ENCODE data around the gene MTMR6. TPM values are rescaled to one million over a fixed set of nuclear protein-coding genes. Genes with fewer than 3 reads are reported as not detected.

Gene MTMR6
- total RNA-seq, 2 experiments from 2014 or later: 6.4 to 17.3 TPM

GRCh38 chr13:25266706-25267105 lies 20.6 kb downstream of the MTMR6 start:
- no peaks in the 10 kb centered on the region for H4K20me1 ChIP-seq (ENCODE audit: insufficient read depth, low read length)
- H3K79me2 ChIP-seq (ENCODE audit: insufficient read depth, low read depth, low read length): no peaks in the 10 kb centered on the region
- no peaks in the 10 kb centered on the region for H3K4me1 ChIP-seq (ENCODE audit: insufficient read depth, low read length, poor library complexity, severe bottlenecking)
- DNase-seq (ENCODE audit: low spot score): no peak
- ChIA-PET POLR2A (interaction anchor here (0.7 kb wide), 1 partner anchor 14 kb away, joined by 3 read pairs; no protein-coding TSS in a partner anchor), CTCF (ENCODE audit: unreplicated experiment) (no interaction called here)
- no peaks in the 10 kb centered on the region for H3K9me3 ChIP-seq (ENCODE audit: low read length)
- H2AFZ ChIP-seq (ENCODE audit: low read length): no peak overlapping the region
- H3K9me2 ChIP-seq (ENCODE audit: insufficient read depth, low read length): no peaks in the 10 kb centered on the region
- intact Hi-C loops (cut with micrococcal nuclease; ENCODE audit: unreplicated experiment): no loop called here
- TF ChIP-seq CTCF (conservative IDR thresholded peaks at IDR 0.05; ENCODE audit: low read length) (no peak), EZH2phosphoT487 (IDR thresholded peaks at IDR 0.05; ENCODE audit: borderline replicate concordance, low read depth, low read length) (no peak)
- no peak overlapping the region for H3K4me3 ChIP-seq (ENCODE audit: low read depth, low read length, poor library complexity, severe bottlenecking)
- no peak overlapping the region for H3K27ac ChIP-seq (ENCODE audit: low read depth, low read length, poor library complexity, severe bottlenecking)
- peaks cover 77% of the 10 kb centered on the region for H3K36me3 ChIP-seq (ENCODE audit: insufficient read depth, low read length)
- H3K4me2 ChIP-seq (ENCODE audit: low read length): no peak overlapping the region
- BruUV-seq (replicated peaks): no TSS peak

GRCh38 chr13:25262261-25262660 lies 25.0 kb downstream of the MTMR6 start:
- Histone ChIP-seq H3K4me1 (ENCODE audit: insufficient read depth, low read length, poor library complexity, severe bottlenecking) (no peaks in the 10 kb centered on the region), H3K79me2 (ENCODE audit: insufficient read depth, low read depth, low read length) (no peaks in the 10 kb centered on the region), H3K4me2 (ENCODE audit: low read length) (no peak overlapping the region), H3K27ac (ENCODE audit: low read depth, low read length, poor library complexity, severe bottlenecking) (no peak overlapping the region), H4K20me1 (ENCODE audit: insufficient read depth, low read length) (no peaks in the 10 kb centered on the region), H2AFZ (ENCODE audit: low read length) (no peak overlapping the region), H3K9me3 (ENCODE audit: low read length) (no peaks in the 10 kb centered on the region), H3K9me2 (ENCODE audit: insufficient read depth, low read length) (no peaks in the 10 kb centered on the region), H3K36me3 (ENCODE audit: insufficient read depth, low read length) (peaks cover 86% of the 10 kb centered on the region), H3K4me3 (ENCODE audit: low read depth, low read length, poor library complexity, severe bottlenecking) (no peak overlapping the region)
- TF ChIP-seq EZH2phosphoT487 (IDR thresholded peaks at IDR 0.05; ENCODE audit: borderline replicate concordance, low read depth, low read length) (no peak), CTCF (conservative IDR thresholded peaks at IDR 0.05; ENCODE audit: low read length) (no peak)
- intact Hi-C loops (cut with micrococcal nuclease; ENCODE audit: unreplicated experiment): no loop called here
- DNase-seq (ENCODE audit: low spot score): no peak
- no TSS peak for BruUV-seq (replicated peaks)
- POLR2A ChIA-PET: no interaction called here
- CTCF ChIA-PET (ENCODE audit: unreplicated experiment): no interaction called here

- TF ChIP-seq CTCF (conservative IDR thresholded peaks at IDR 0.05; ENCODE audit: low read length): no peak
- TF ChIP-seq EZH2phosphoT487 (IDR thresholded peaks at IDR 0.05; ENCODE audit: borderline replicate concordance, low read depth, low read length): no peak
- BruUV-seq (replicated peaks): no TSS peak
- Histone ChIP-seq H3K9me2 (ENCODE audit: insufficient read depth, low read length) (no peaks in the 10 kb centered on the region), H3K27ac (ENCODE audit: low read depth, low read length, poor library complexity, severe bottlenecking) (no peak overlapping the region), H3K9me3 (ENCODE audit: low read length) (no peaks in the 10 kb centered on the region), H3K4me2 (ENCODE audit: low read length) (no peak overlapping the region), H3K79me2 (ENCODE audit: insufficient read depth, low read depth, low read length) (no peaks in the 10 kb centered on the region), H3K4me1 (ENCODE audit: insufficient read depth, low read length, poor library complexity, severe bottlenecking) (peaks cover under 1% of the 10 kb centered on the region), H2AFZ (ENCODE audit: low read length) (no peak overlapping the region), H3K4me3 (ENCODE audit: low read depth, low read length, poor library complexity, severe bottlenecking) (no peak overlapping the region), H4K20me1 (ENCODE audit: insufficient read depth, low read length) (no peaks in the 10 kb centered on the region), H3K36me3 (ENCODE audit: insufficient read depth, low read length) (peaks cover 80% of the 10 kb centered on the region)
- intact Hi-C loops (cut with micrococcal nuclease; ENCODE audit: unreplicated experiment): loop anchor here (5.0 kb wide), 1 partner anchor 79 kb away; no protein-coding TSS in a partner anchor
- POLR2A ChIA-PET: interaction anchor here (0.7 to 1.4 kb wide), 3 partner anchors 13 to 78 kb away, joined by 3 to 4 read pairs (median 3); no protein-coding TSS in a partner anchor
- DNase-seq (ENCODE audit: low spot score): no peak
- CTCF ChIA-PET (ENCODE audit: unreplicated experiment): no interaction called here
These were observed 33.6 kb downstream of the MTMR6 start for GRCh38 chr13:25253702-25254101.
